ENCODE data around the gene TSPO. TPM values are rescaled to one million over a fixed set of nuclear protein-coding genes. Genes with fewer than 3 reads are reported as not detected.

TSPO gene
- total RNA-seq, 2 donors from 2014 or later: 238 to 472 TPM

GRCh38 chr22:43209971-43210370, 58.6 kb downstream of the TSPO start:
- DNase-seq (ENCODE audit: low spot score) (no peak), ATAC-seq (ENCODE audit: insufficient number of reproducible peaks, low FRiP score, low read depth) (no peak)

GRCh38 chr22:43210631-43211515, 59.5 kb downstream of the TSPO start:
- H3K27ac ChIP-seq: no peak overlapping the region
- no peak for TF ChIP-seq CTCF (IDR thresholded peaks at IDR 0.05)
- ATAC-seq (ENCODE audit: insufficient number of reproducible peaks, low FRiP score, low read depth) (no peak), DNase-seq (ENCODE audit: low spot score) (no peak)
- H3K4me3 ChIP-seq: no peak overlapping the region
- no peaks in the 10 kb centered on the region for H3K27me3 ChIP-seq (replicated peaks; ENCODE audit: insufficient read depth)
- H3K4me1 ChIP-seq (ENCODE audit: control insufficient read depth in 1 of 2, low read depth in 2 of 2): no peaks in the 10 kb centered on the region
- H3K36me3 ChIP-seq: no peaks in the 10 kb centered on the region
- no peaks in the 10 kb centered on the region for H3K9me3 ChIP-seq

More at GRCh38 chr22:43209971-43210370, 58.6 kb downstream of the TSPO start:
- H3K27ac ChIP-seq: no peak overlapping the region
- no peaks in the 10 kb centered on the region for H3K9me3 ChIP-seq
- no peaks in the 10 kb centered on the region for H3K4me1 ChIP-seq (ENCODE audit: control insufficient read depth in 1 of 2, low read depth in 2 of 2)
- H3K4me3 ChIP-seq: no peak overlapping the region
- H3K27me3 ChIP-seq (replicated peaks; ENCODE audit: insufficient read depth): no peaks in the 10 kb centered on the region
- no peak for TF ChIP-seq CTCF (IDR thresholded peaks at IDR 0.05)
- no peaks in the 10 kb centered on the region for H3K36me3 ChIP-seq

GRCh38 chr22:43211941-43212433, 60.6 kb downstream of the TSPO start:
- no peak for DNase-seq (ENCODE audit: low spot score)
- Histone ChIP-seq H3K36me3 (no peaks in the 10 kb centered on the region), H3K4me3 (no peak overlapping the region), H3K9me3 (no peaks in the 10 kb centered on the region), H3K27me3 (replicated peaks; ENCODE audit: insufficient read depth) (no peaks in the 10 kb centered on the region), H3K4me1 (ENCODE audit: control insufficient read depth in 1 of 2, low read depth in 2 of 2) (no peaks in the 10 kb centered on the region), H3K27ac (no peak overlapping the region)
- ATAC-seq (ENCODE audit: insufficient number of reproducible peaks, low FRiP score, low read depth): no peak
- TF ChIP-seq CTCF (IDR thresholded peaks at IDR 0.05): no peak

GRCh38 chr22:43212434-43212952, 61.1 kb downstream of the TSPO start:
- Histone ChIP-seq H3K9me3 (no peaks in the 10 kb centered on the region), H3K4me3 (no peak overlapping the region)
- no peak for ATAC-seq (ENCODE audit: insufficient number of reproducible peaks, low FRiP score, low read depth)

More at GRCh38 chr22:43212434-43212952, 61.1 kb downstream of the TSPO start:
- H3K27me3 ChIP-seq (replicated peaks; ENCODE audit: insufficient read depth): no peaks in the 10 kb centered on the region
- no peak for TF ChIP-seq CTCF (IDR thresholded peaks at IDR 0.05)
- no peak overlapping the region for H3K27ac ChIP-seq
- H3K4me1 ChIP-seq (ENCODE audit: control insufficient read depth in 1 of 2, low read depth in 2 of 2): no peaks in the 10 kb centered on the region
- no peaks in the 10 kb centered on the region for H3K36me3 ChIP-seq
- DNase-seq (ENCODE audit: low spot score): no peak

Other genes with a start within 250 kb of the TSPO start
- 100 to 1,000 TPM; 135 to 155 TPM for gene PACSIN2, start 136.4 kb upstream of the TSPO start, total RNA-seq
- gene TTLL1, start 62.2 kb upstream of the TSPO start, total RNA-seq: 1 to 10 TPM; 1.1 to 4.3 TPM
- gene BIK, start 40.8 kb upstream of the TSPO start, total RNA-seq: not detected
- gene MCAT, start 8.2 kb upstream of the TSPO start, total RNA-seq: 10 to 100 TPM in 1 of 2 donors, 1 to 10 TPM in 1; 9.5 to 16.1 TPM
- 10 to 100 TPM; 22.4 to 23.2 TPM for gene TTLL12, start 35.6 kb downstream of the TSPO start, total RNA-seq
- 10 to 100 TPM in 1 of 2 donors, 1 to 10 TPM in 1; 6.0 to 25.0 TPM for gene SCUBE1, start 191.8 kb downstream of the TSPO start, total RNA-seq